Mucosa of rectum (tissue), 2 donors: ENCODE measurements around the gene LRRC3C.

ENCODE experiments used
- H3K27ac ChIP-seq, 2 donors: one replicate each; pipeline ENCODE4 v1.7.0; 2013; ENCODE audit warnings: inconsistent platforms in 2 of 2, low read depth in 2 of 2, low read length in 2 of 2
- H3K27me3 ChIP-seq, 2 donors: one replicate each; pipeline ENCODE4 v1.7.0; 2013; ENCODE audit warnings: low read length in 2 of 2; ENCODE audit not compliant: control insufficient read depth in 2 of 2, insufficient read depth in 2 of 2
- H3K36me3 ChIP-seq, 2 donors: one replicate each; pipeline ENCODE4 v1.7.0; 2013; ENCODE audit warnings: low read length in 2 of 2; ENCODE audit not compliant: control insufficient read depth in 2 of 2, insufficient read depth in 2 of 2
- H3K4me1 ChIP-seq, 2 donors: one replicate each; pipeline ENCODE4 v1.7.0; 2013; ENCODE audit warnings: low read length in 2 of 2, mild to moderate bottlenecking in 1 of 2; ENCODE audit not compliant: control insufficient read depth in 2 of 2, insufficient read depth in 2 of 2
- H3K4me3 ChIP-seq, 2 donors: one replicate each; pipeline ENCODE4 v1.7.0; 2013; ENCODE audit warnings: low read length in 2 of 2
- H3K9ac ChIP-seq, 2 donors: one replicate each; pipeline ENCODE4 v1.7.0; 2013; ENCODE audit warnings: low read length in 2 of 2, low read depth in 1 of 2, mild to moderate bottlenecking in 1 of 2
- H3K9me3 ChIP-seq, 2 donors: one replicate each; pipeline ENCODE4 v1.7.0; 2013; ENCODE audit warnings: low read length in 2 of 2; ENCODE audit not compliant: control insufficient read depth in 2 of 2
- donor health status: healthy.
- donor health status: Normal muscosa, but diverticular disease.

The LRRC3C gene

DNA sequence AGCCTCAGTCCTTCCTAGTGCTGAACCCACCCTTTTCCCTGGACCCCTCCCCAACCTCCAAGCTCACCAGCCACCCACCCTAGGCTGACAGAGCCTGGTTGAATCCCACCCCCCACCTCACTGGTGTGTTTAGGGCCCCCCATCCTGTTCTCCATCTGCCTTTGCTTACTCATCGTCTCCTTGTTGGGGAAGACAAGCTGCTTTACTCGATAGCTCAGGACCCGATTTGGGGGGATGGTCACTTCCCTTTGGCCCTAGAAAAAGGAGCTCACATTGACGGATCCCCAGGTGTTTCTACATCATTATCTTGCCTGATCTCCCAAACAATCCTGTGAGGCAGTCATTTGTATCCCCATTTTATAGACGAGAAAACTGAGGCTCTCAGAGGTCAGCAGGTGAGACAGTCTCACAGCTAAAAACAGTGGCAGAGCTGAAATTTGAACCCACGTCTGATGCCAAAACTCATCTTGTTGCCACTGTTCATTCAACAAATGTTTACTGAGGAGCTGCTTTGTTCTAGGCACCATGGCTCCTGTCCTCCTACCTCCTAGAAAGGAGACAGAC, 18.7 kb upstream of the LRRC3C start:
- Histone ChIP-seq H3K9me3 (no peaks in the 10 kb centered on the region), H3K9ac (no peak overlapping the region), H3K36me3 (peaks cover 33 to 35% of the 10 kb centered on the region in 2 donors), H3K4me3 (no peak overlapping the region), H3K27me3 (no peaks in the 10 kb centered on the region), H3K27ac (no peak overlapping the region), H3K4me1 (no peaks in the 10 kb centered on the region)

- Histone ChIP-seq H3K4me1 (peaks cover 15 to 22% of the 10 kb centered on the region in 2 donors), H3K4me3 (no peak overlapping the region), H3K27me3 (no peaks in the 10 kb centered on the region), H3K9me3 (no peaks in the 10 kb centered on the region), H3K36me3 (peaks cover 16 to 19% of the 10 kb centered on the region in 2 donors), H3K27ac (no peak overlapping the region), H3K9ac (no peak overlapping the region)
Measured at GRCh38 chr17:39913989-39914388, 13.5 kb upstream of the LRRC3C start.

DNA sequence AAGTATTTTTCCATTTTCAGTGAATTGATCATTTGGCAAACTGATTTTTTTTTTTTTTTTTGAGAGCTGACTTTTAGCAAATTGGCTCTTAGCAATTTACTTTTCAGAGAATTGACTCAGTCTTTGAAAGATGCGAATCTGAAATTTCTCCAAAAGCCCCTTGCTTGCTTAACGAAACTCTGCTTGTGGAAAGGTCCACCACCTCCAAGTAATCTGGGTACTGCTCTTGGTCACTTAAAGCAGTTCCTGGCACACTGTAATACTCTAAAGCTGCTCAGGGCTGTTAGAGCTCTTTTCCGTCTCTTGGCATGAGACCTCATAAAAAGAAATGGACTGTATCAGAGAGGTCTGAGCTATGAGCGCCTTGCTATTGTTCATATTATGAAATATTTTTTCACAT, 12.0 kb upstream of the LRRC3C start:
- Histone ChIP-seq H3K27ac (no peak overlapping the region), H3K27me3 (no peaks in the 10 kb centered on the region), H3K36me3 (peaks cover 13 to 16% of the 10 kb centered on the region in 2 donors), H3K9ac (no peak overlapping the region), H3K4me1 (peaks cover 19 to 26% of the 10 kb centered on the region in 2 donors), H3K9me3 (no peaks in the 10 kb centered on the region), H3K4me3 (no peak overlapping the region)

- Histone ChIP-seq H3K9ac (peak overlapping the region in 1 of 2 donors; percentile 52), H3K4me1 (peaks cover 19 to 26% of the 10 kb centered on the region in 2 donors), H3K36me3 (peaks cover 18 to 20% of the 10 kb centered on the region in 2 donors)
Measured at GRCh38 chr17:39916918-39917317, 10.6 kb upstream of the LRRC3C start.

DNA sequence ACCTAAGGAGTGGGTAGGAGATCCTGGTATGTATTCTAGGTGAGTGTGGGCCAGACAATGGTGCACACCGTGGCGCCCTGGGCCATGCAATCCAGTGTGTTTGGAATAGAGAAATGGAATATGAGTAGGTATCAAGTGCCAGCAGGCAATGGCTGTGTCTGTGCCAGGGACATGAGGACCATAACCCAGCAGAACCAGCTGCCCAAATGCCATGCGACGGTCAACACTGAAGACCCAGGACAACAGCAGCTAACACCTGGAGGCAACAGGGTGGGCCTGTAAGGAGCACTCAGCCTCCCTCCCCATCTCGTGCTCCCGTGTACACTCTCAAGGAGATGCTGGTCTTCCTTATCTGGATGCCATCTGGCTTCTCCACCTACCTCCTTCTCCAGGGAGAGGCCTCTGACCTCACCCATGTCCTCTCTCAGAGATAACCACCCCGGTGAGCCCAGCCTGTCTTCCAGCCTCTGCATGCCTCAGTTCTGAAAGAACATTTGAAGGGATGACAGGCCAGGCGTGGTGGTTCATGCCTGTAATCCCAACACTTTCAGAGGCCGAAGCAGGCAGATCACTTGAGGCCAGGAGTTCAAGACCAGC, 8.3 kb upstream of the LRRC3C start:
- peak overlapping the region in 1 of 2 donors; percentile 24 for H3K9ac ChIP-seq
- peaks cover 35 to 43% of the 10 kb centered on the region in 2 donors for H3K36me3 ChIP-seq
- H3K4me3 ChIP-seq: peak overlapping the region in 1 of 2 donors; percentile 78
- H3K27me3 ChIP-seq: no peaks in the 10 kb centered on the region
- peaks cover 20 to 28% of the 10 kb centered on the region in 2 donors for H3K4me1 ChIP-seq
- H3K27ac ChIP-seq: peak overlapping the region; percentile 83 to 89
- H3K9me3 ChIP-seq: no peaks in the 10 kb centered on the region

More at GRCh38 chr17:39916918-39917317, 10.6 kb upstream of the LRRC3C start:
- peak overlapping the region; percentile 24 to 46 for H3K4me3 ChIP-seq
- H3K27ac ChIP-seq: peak overlapping the region; percentile 83 to 89
- no peaks in the 10 kb centered on the region for H3K9me3 ChIP-seq
- H3K27me3 ChIP-seq: no peaks in the 10 kb centered on the region

DNA sequence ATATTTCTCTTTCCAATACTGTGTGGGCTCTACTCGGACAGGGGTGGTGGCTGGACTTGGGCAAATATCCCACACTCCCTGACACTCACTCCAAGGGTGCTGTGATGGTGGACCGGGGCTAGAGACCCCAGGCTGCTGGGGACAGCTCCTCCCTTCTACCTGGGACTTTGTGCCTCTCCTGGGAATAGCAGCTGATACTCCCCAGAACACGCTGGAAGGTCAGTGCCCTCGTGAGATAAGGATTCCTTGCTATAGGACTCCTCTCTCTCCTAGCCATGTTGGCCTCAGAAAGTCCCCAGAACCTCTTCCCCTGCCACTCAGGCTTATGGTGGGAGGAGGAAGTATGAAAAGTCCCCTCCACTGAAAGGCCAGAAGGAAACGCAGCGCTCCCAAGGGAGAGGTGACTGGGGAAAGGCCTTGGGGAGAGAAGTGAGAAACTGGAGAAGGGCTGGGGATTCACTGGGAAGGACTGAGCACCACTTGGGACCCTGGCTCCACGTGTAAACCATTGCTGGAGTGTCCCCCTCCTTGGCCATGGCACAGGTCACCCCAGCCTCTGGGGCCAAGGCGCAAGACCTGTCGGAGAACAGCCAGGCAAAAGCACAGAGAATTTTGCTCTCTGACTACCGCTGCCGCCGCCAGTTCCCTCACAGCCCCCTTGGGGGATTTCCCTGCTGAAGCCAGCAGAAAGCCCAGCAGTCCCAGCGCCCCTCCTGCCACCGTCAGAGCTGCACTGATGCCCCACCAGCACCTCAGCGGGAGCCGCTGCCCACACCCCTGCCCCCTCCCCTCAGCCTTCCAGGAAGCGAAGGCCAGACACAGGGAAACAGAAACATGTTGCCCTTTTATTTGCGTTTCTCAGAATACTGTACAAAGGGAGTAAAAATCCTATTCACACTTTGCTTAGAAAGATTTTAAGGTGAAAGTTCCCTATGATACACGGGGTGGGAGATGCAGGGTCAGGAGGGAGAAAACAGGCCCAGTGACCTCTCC, 7.0 kb upstream of the LRRC3C start:
- H3K9me3 ChIP-seq: no peaks in the 10 kb centered on the region
- H3K4me3 ChIP-seq: no peak overlapping the region
- H3K9ac ChIP-seq: no peak overlapping the region
- H3K27me3 ChIP-seq: no peaks in the 10 kb centered on the region
- H3K36me3 ChIP-seq: peaks cover 33 to 43% of the 10 kb centered on the region in 2 donors
- H3K4me1 ChIP-seq: peaks cover 25 to 31% of the 10 kb centered on the region in 2 donors
- H3K27ac ChIP-seq: no peak overlapping the region

- peaks cover 29 to 31% of the 10 kb centered on the region in 2 donors for H3K4me1 ChIP-seq
- H3K27ac ChIP-seq: no peak overlapping the region
- no peaks in the 10 kb centered on the region for H3K27me3 ChIP-seq
- no peak overlapping the region for H3K9ac ChIP-seq
- no peak overlapping the region for H3K4me3 ChIP-seq
- H3K36me3 ChIP-seq: peaks cover 33 to 43% of the 10 kb centered on the region in 2 donors
- H3K9me3 ChIP-seq: no peaks in the 10 kb centered on the region
Measured at GRCh38 chr17:39921323-39921722, 6.2 kb upstream of the LRRC3C start.

- H3K4me1 ChIP-seq: peaks cover 27 to 33% of the 10 kb centered on the region in 2 donors
- H3K4me3 ChIP-seq: no peak overlapping the region
- no peak overlapping the region for H3K9ac ChIP-seq
- H3K36me3 ChIP-seq: peaks cover 33 to 43% of the 10 kb centered on the region in 2 donors
- no peaks in the 10 kb centered on the region for H3K27me3 ChIP-seq
- H3K9me3 ChIP-seq: no peaks in the 10 kb centered on the region
- H3K27ac ChIP-seq: no peak overlapping the region
Measured at GRCh38 chr17:39922006-39922405, 5.5 kb upstream of the LRRC3C start.

DNA sequence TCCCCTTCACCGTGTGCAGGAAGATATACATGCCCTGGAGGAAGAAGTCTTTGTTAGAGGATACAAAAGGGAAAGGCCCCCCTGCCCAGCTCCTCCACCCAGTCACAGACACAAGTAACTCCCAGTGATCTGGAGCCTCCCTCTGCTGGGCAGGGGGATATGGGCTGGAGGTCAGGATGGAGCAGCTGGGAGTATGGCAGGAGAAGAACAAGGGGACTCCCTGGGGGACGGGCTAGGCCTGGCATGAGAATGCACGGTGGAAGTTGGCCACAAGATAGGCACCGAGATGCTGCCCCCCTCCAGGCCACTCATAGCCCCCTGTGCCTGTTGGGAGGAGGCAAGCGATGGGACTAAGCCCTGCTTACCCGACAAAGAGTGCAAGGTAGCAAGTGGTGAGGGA, 4.3 kb upstream of the LRRC3C start:
- Histone ChIP-seq H3K27me3 (no peaks in the 10 kb centered on the region), H3K9ac (no peak overlapping the region), H3K36me3 (peaks cover 33 to 43% of the 10 kb centered on the region in 2 donors), H3K9me3 (no peaks in the 10 kb centered on the region), H3K4me1 (peaks cover 19 to 30% of the 10 kb centered on the region in 2 donors), H3K4me3 (no peak overlapping the region), H3K27ac (no peak overlapping the region)
